SIG-M5 (cell line): ENCODE results near the gene SPAAR.
A peak's percentile ranks its signal among the peaks of the same experiment; 100 is the strongest.
"Not testable (repeated sequence)": the region's sequence is repeated elsewhere in the genome, so short reads cannot be mapped to it uniquely, and the experiment has no call there.

Experiments
- DNase-seq: peaks from one replicate; lab custom pipeline; 2025; lab: John Stamatoyannopoulos, UW

Gene SPAAR

DNA sequence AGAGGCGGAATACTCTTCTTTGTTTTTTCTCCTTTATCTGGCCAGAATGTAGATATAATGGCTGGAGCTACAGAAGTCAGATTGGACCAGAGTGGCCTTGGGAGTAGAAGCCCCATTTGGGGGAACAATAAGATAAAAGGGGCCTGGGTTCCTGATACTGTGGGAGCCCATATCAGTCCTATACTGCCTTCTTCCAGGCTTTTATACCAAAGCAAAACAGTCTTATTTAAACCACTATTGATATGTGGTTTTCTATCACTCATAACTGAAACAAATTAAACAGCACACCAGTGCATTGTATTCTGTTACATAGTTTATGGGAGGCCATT lies 14.3 kb downstream of the SPAAR start:
- DNase-seq: no peak

- DNase-seq: no peak
Measured at GRCh38 chr9:35923927-35924763, 14.9 kb downstream of the SPAAR start.

- no peak for DNase-seq
Measured at GRCh38 chr9:35928591-35929452, 19.5 kb downstream of the SPAAR start.

GRCh38 chr9:35929453-35929718 lies 20.1 kb downstream of the SPAAR start:
- no peak for DNase-seq

- no peak for DNase-seq
Measured at GRCh38 chr9:35930521-35930920, 21.2 kb downstream of the SPAAR start.

GRCh38 chr9:35930989-35931388 lies 21.7 kb downstream of the SPAAR start:
- no peak for DNase-seq

- no peak for DNase-seq
Measured at GRCh38 chr9:35932735-35933134, 23.4 kb downstream of the SPAAR start.

DNA sequence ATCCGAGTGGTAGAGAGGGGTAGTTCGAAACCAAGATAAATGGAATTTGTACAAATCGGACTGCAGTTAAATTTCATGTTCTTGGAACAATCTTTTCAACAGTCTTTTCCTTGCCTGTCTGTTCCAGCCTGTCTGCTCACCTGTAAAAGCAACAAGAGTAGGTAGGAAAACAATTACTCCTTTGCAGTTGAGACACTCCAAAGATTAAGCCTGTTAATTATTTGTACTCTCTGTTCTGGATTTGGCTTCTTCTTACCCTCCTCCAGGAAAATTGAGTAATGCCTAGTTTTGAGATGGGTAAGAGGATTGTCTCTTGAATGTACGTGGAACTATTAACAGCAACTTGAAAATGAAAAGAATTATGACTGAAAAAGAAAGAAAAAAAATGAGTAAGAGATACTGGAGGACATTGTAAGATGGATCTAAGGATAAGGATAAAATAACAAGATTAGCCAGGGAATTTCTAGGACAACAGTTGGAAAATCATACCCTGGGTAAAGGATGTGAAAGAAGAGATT lies 24.3 kb downstream of the SPAAR start:
- DNase-seq: no peak

GRCh38 chr9:35934069-35934468 lies 24.8 kb downstream of the SPAAR start:
- not testable (repeated sequence) for DNase-seq

- no peak for DNase-seq
Measured at GRCh38 chr9:35935261-35935660, 26.0 kb downstream of the SPAAR start.

DNA sequence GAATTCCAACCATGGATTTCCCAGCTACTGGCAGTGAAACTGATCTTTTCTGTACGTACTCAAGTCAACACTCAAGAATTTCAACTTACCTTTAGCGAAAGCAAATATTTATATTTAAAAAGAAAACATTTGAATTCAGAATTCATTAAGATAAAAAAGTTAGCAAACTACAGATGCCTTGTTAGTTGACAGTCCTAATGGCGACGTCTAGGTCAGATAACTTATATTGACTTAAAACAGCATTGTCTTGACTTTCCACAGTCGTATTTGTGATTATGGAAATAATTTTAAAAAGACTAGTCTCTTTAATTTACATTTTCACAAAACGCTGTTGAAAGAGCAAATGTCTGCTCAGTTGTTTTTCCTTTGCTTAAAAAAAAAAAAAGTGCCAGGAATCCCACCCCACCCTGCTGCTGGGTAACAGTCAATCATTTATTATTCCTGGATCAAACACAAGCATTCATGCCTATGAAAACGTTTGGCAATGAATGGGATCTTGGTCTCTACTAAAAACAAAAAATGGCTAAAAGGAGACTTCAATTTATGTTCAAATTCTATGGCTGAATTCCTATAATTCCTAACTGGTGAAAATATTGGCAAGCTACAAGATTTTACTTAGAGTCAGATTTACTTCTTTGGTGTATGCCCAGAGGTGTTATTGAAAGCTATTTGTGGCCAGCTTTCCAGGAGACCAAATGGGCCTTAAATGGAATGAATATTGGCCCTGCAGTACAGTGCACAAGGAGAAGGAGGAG lies 26.6 kb downstream of the SPAAR start:
- no peak for DNase-seq

DNA sequence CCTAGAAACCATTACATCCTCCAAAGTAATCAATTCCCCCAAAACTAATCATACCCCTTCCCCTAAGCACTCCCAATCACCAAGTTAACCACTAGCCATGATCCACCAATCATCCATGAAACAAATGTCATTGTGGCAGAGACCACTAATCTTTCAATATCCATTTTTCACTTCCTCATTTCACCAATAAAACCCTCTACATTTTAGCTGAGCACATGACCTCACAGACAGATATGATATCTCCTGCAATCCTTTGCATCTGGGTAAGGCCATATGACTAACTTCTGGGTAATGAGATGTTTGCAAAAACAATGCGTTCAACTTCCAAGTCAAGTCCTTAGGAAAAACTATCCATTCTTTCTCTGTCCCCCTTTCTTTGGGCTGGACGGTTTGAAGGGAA lies 27.9 kb downstream of the SPAAR start:
- DNase-seq: peak; percentile 1

- DNase-seq: no peak
Measured at GRCh38 chr9:35938474-35939356, 29.4 kb downstream of the SPAAR start.

DNA sequence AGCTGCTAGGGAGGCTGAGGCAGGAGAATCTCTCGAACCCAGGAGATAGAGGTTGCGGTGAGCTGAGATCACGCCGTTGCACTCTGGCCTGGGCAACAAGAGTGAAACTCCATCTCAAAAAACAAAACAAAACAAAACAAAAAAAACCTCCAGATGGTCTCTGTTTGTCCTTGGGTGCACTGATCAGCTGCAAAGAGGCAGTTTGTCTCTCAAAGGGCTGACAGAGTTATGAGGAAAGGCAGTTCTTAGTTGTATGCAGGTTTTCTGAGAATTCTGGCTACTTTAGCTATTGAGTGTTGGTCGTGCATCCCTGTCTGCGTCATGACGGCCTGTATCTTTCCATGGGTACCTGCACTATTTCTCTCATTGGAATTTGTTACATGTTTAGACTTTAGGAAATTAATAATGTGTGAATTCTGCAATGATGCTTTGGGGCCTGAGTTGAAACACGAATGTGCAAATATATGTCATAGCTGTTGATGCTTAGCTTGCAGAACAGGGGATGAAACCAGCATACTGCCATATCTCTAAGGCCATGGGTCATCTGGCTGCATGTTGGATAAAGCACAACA lies 30.5 kb downstream of the SPAAR start:
- DNase-seq: no peak

DNA sequence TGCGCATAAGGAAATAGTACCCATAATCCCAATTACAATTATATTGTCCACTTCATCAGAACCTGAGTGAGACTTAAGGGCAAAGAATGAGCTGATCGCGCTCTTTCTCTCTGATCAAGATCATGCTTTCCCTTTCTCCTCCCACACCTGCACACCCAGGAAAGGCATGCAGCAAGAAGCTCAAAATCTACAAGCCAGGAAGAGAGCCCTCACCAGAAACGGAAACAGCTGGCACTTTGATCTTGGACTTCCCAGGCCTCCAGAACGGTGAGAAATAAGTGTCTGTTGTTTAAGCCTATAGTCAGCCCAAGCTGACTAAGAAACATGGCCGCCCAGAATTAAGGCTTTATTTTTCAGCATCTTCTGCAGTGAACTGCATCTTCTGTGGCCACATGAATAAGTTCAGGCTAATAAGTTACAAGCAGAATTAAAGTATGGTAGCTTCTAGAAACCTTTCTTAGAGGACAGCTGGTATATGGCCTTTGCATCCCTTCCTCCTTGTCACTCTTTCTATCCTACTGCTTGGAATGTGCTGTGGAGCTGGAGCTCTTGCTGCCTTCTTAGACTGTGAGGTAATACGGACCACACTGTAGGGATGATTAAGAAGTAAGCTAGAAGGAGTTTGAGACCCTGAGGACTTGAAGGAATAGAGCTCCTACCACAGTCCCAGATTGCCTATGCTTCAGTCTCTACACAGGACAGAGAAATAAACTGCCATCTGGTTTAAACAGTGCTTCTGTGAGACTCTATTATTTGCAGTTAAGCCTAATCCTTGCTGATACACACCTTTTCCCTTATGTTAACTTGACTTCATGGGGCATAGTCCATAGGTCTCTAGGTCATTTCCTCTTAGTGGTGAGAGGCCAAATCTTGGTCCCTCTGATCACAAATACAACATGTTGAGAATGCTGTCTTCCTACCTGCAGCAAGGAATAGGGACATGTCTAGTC lies 31.4 kb downstream of the SPAAR start:
- DNase-seq: no peak

- no peak for DNase-seq
Measured at GRCh38 chr9:35942286-35942685, 33.0 kb downstream of the SPAAR start.

GRCh38 chr9:35944173-35944572 lies 34.9 kb downstream of the SPAAR start:
- DNase-seq: no peak

DNA sequence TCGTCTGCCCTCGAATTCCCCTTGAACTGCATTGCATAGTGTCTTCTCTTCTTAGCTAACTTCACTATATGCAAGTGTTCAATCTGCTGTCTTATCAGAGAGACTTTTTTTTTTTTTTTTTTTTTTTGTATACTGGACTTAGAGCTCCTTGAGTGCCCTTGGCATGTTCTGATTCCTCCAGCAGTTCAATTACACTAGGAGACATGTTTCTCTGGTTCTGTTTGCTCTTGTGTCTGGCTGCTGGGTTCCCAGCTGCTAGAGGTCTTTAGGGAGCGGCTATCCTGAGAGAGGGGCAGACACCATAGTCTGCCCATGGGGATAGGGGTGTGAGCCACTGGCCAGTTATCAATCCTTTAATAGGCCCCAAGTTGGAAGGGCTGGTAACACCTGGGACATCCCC lies 35.6 kb downstream of the SPAAR start:
- no peak for DNase-seq

DNA sequence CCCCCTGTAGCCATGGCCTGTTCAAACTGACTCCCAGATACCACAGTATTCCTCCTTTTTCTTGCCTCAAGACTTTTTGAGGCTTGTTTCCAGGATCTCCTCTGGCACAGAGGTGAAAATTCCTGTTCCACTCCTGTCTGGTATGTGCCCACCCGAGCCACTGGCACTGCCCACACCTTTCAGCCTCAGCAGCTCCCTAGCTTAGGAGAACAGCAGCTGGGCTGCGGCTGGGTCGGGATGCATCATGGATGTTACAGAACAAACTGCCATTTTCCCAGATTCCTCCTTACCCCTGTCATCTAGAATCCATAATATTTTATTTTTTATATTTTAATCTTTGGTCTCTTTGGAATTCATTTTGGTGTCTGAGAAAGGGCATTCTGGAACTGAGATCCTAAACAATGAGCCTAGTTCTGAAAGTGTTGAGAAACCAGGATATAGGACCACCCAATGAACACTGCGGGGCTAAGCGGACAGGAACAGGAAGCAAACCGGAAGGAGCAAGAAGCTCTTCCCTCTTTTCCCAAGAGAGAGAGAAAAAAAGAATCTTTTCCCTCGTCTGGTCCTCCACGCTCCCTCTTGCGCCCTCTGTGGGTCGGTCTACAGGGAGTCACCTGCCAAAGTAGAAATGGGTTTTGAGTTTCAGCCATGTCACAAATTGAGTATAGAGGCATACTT lies 36.2 kb downstream of the SPAAR start:
- no peak for DNase-seq

GRCh38 chr9:35948451-35948850 lies 39.2 kb downstream of the SPAAR start:
- DNase-seq: no peak
